ENCODE data around the gene ELOVL5.

ELOVL5 gene

DNA sequence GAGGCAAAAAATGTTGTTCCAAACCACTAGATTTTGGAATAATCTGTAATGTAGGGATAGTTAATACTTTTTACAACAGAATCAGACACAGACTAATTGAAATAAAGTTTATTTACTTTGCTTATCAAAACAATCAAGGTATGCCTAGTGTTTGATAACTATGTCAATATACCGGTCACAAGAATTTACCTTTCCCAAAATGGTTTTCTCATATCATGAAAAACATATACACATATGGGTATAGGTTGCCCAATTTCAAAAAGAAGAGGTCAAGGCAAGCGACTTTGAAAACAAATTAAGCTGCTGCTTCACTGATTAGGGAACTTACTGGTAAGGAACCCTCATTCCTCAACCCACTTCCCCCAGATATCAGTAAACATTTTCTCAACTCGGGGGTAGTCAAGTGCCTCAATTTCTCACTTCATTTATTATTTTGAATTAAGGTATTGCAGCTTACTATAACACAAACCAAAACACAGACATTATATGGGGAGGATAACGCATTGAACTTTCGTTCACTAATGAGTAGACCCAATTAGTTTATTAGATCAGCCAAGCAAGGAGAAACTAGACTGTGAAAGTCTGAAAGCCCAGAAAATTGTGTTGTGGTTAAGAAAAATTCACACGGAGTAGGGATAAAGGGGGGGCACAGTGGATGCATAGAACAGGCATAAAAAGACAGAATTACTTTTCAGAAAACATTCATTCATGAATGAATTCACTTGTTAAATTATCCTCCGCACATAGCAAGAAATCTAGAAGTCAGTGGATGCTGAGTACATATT lies 9.0 kb upstream of the ELOVL5 start:
- TF ChIP-seq, protein P1, sequence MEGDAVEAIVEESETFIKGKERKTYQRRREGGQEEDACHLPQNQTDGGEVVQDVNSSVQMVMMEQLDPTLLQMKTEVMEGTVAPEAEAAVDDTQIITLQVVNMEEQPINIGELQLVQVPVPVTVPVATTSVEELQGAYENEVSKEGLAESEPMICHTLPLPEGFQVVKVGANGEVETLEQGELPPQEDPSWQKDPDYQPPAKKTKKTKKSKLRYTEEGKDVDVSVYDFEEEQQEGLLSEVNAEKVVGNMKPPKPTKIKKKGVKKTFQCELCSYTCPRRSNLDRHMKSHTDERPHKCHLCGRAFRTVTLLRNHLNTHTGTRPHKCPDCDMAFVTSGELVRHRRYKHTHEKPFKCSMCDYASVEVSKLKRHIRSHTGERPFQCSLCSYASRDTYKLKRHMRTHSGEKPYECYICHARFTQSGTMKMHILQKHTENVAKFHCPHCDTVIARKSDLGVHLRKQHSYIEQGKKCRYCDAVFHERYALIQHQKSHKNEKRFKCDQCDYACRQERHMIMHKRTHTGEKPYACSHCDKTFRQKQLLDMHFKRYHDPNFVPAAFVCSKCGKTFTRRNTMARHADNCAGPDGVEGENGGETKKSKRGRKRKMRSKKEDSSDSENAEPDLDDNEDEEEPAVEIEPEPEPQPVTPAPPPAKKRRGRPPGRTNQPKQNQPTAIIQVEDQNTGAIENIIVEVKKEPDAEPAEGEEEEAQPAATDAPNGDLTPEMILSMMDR (IDR thresholded peaks at IDR 0.05) = no peak

GRCh38 chr6:53353624-53354023 lies 4.9 kb upstream of the ELOVL5 start:
- TF ChIP-seq, protein P1 (IDR thresholded peaks at IDR 0.05) = no peak

- TF ChIP-seq, protein P1 (IDR thresholded peaks at IDR 0.05) = no peak
Measured at GRCh38 chr6:53352360-53352759, 3.6 kb upstream of the ELOVL5 start.

DNA sequence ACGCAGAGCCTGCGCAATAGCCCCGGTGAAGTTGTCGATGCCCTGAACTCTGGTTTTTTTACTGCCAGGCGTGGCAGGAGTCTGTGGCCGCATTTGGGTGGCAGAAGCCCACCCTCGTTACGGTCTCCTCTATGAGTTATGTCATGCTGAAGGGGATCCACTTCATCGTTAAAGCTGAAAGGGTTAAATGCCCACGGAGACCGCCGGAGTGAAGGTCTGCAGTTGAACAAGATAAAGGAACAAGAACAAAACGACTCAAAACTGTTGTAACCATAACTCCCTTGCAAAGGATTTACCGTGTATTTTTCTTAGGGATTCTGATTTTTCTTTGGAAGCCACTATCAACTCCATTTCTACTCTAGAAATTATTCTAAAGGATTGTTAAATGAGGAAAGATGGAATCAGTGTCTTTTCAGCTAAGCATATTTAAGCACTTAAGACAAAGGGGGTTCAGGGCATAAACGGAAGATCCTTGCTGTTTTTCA lies 501 bp upstream of the ELOVL5 start:
- TF ChIP-seq, protein P1 (IDR thresholded peaks at IDR 0.05) = no peak

DNA sequence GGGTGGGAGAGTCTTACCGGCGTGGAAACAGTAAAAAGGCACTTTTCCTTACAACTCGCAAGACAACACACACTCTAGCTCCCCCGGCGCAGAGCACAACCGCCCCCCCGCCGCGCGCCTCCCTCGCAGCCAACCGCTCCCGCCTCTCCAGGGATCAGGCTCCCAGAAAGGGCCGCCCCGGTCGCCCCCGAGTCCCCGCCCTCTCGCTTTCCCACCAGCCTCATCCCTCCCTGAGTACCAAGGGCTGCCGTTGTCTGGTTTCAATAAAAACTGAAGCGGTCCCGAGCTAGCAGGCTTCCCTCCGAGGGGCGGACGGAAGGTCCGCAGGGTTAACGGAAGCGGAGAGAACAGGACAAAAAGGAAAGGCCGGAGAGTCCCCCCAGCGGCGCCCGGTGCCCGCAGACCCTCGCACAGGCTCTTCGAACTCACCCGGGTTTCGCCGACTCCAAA lies 804 bp downstream of the ELOVL5 start:
- TF ChIP-seq, protein P1 (IDR thresholded peaks at IDR 0.05) = no peak

- TF ChIP-seq, protein P1 (IDR thresholded peaks at IDR 0.05) = no peak
Measured at GRCh38 chr6:53347250-53347920, 1.4 kb downstream of the ELOVL5 start.

DNA sequence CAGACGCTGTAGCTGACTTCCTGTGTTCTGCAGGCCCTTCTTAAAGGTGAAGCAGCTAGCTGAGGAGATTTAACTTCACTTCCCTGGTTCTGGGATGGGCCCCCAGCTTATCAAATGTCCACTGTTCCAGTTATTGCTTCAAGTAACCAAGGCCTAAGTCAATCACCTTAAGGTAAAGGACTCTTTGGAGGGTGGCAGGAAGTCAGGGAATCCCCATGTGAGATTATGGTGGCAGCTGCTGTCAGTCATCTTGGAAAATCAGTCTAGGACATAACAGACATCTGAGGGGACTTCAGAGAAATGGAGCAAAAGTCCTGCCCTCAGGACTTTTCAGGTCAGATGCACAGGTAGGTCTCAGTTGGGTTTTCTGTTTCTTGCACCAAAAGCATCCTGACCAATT lies 3.8 kb downstream of the ELOVL5 start:
- TF ChIP-seq, protein P1 (IDR thresholded peaks at IDR 0.05) = no peak
